Fibroblast of villous mesenchyme (primary cell): ENCODE results near the gene A2M. TPM values are rescaled to one million over a fixed set of nuclear protein-coding genes. Genes with fewer than 3 reads are reported as not detected.

Source experiments
- DNase-seq: peaks from one replicate; pipeline ENCODE4 v3.0.0-alpha.2; 2010; ENCODE audit warnings: low read depth
- H3K4me3 ChIP-seq: 2 replicates; pipeline ENCODE4 v1.5.1; 2011; ENCODE audit warnings: low read depth, mild to moderate bottlenecking, low read length
- total RNA-seq: library from RNA; depleted of rRNA; stranded (reverse); fragments of >200 nt; gene quantifications from 2 replicates; pipeline ENCODE4 v1.2.3, GENCODE V29; 2012
- TF ChIP-seq, protein P1 (sequence below): IDR thresholded peaks from 2 replicates; pipeline ENCODE4 v1.5.1; 2012; ENCODE audit warnings: low read depth, mild to moderate bottlenecking, low read length; ENCODE audit not compliant: insufficient read depth

The A2M gene
- total RNA-seq, 1 donor = 14.7 TPM

GRCh38 chr12:9099552-9100190 lies 16.0 kb downstream of the A2M start:
- no peak for DNase-seq
- TF ChIP-seq, protein P1, sequence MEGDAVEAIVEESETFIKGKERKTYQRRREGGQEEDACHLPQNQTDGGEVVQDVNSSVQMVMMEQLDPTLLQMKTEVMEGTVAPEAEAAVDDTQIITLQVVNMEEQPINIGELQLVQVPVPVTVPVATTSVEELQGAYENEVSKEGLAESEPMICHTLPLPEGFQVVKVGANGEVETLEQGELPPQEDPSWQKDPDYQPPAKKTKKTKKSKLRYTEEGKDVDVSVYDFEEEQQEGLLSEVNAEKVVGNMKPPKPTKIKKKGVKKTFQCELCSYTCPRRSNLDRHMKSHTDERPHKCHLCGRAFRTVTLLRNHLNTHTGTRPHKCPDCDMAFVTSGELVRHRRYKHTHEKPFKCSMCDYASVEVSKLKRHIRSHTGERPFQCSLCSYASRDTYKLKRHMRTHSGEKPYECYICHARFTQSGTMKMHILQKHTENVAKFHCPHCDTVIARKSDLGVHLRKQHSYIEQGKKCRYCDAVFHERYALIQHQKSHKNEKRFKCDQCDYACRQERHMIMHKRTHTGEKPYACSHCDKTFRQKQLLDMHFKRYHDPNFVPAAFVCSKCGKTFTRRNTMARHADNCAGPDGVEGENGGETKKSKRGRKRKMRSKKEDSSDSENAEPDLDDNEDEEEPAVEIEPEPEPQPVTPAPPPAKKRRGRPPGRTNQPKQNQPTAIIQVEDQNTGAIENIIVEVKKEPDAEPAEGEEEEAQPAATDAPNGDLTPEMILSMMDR = no peak
- H3K4me3 ChIP-seq = no peak overlapping the region

- no peak for DNase-seq
- TF ChIP-seq, protein P1 = no peak
- H3K4me3 ChIP-seq = no peak overlapping the region
These were observed 17.2 kb downstream of the A2M start for GRCh38 chr12:9098463-9099026.

- H3K4me3 ChIP-seq = no peak overlapping the region
- no peak for DNase-seq
- TF ChIP-seq, protein P1 = no peak
These were observed 17.6 kb downstream of the A2M start for GRCh38 chr12:9098115-9098452.

DNA sequence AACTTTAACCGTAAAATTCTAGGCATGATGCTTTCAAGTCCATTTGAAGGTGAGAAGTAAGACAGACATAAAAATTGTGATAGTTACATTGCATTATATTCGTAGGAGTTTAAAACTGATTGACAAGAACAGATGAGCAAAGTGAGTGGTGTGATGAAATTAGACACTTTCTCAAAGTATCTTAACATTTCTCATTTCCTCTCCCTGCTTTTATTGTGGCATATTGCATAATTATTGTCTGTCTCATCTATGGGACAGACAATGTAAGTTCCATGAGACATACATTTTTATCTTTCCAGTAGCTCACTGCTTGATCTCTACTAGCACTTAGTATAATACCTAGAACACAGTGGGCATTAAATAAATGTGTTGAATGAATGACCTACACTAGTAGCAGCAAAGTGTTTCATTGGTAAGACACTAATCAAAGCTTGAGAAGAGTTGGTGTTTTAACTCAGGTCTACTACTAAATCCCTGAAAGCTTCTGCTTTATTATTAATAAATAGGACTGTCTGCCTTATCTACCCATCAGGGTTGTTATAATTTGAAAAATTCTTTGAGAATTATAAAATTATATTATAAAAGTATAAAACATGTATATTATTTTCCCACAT lies 19.0 kb downstream of the A2M start:
- TF ChIP-seq, protein P1 = no peak
- H3K4me3 ChIP-seq = no peak overlapping the region
- DNase-seq = no peak

DNA sequence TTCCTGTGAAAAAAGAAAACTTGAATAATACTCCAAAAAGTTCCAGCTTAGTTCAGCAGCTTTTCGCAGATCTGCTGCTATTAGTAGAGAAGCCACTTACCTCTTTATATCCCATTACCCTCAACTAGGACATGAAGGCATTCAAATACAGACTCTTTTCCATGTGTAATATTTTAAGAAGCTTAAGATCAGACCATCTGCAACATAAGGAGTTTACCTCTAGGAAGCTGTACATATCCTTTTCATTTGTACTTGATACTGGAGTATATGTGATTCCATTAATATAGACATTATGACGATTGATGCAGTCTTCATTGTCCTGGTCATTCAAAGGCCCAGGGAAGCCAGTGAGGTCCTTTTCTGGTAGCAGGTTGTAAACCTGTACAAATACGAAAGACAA lies 20.4 kb downstream of the A2M start:
- TF ChIP-seq, protein P1 = no peak
- no peak overlapping the region for H3K4me3 ChIP-seq
- DNase-seq = no peak

- DNase-seq = no peak
- TF ChIP-seq, protein P1 = no peak
- no peak overlapping the region for H3K4me3 ChIP-seq
These were observed 21.1 kb downstream of the A2M start for GRCh38 chr12:9094512-9095206.
